ENCODE results near the gene NEK4. TPM values are rescaled to one million over a fixed set of nuclear protein-coding genes. Genes with fewer than 3 reads are reported as not detected.
A peak's percentile ranks its signal among the peaks of the same experiment; 100 is the strongest.

The NEK4 gene
- total RNA-seq, 1 experiment from 2014 or later: 20.5 TPM

- Histone ChIP-seq H3K9me3 (ENCODE audit: low read length) (no peaks in the 10 kb centered on the region), H3K36me3 (ENCODE audit: insufficient read depth, low read length) (peaks cover 48% of the 10 kb centered on the region), H3K9me2 (replicated peaks; ENCODE audit: insufficient read depth, low read length) (no peaks in the 10 kb centered on the region), H3K4me1 (ENCODE audit: low read length) (peaks cover 44% of the 10 kb centered on the region), H3K9ac (ENCODE audit: low read length) (peak within 1 kb of the TSS; percentile 84), H3K79me2 (ENCODE audit: low read length) (peaks cover 88% of the 10 kb centered on the region), H3K4me3 (ENCODE audit: low read length) (peak within 1 kb of the TSS; percentile 88), H3K4me2 (ENCODE audit: low read depth, low read length, poor library complexity, severe bottlenecking) (peak within 1 kb of the TSS; percentile 91), H3K27me3 (ENCODE audit: low read length) (no peaks in the 10 kb centered on the region), H3K27ac (ENCODE audit: low read length) (peak within 1 kb of the TSS; percentile 79), H2AFZ (ENCODE audit: low read length) (no peak within 1 kb of the TSS), H4K20me1 (ENCODE audit: insufficient read depth, low read depth, low read length) (no peaks in the 10 kb centered on the region)
- DNase-seq: peak; percentile 97
These were observed 84.7 kb downstream of the NEK4 start, which contains the start of the genes GNL3 and PBRM1 for GRCh38 chr3:52685709-52686691. GNL3 (plus strand) TSS chr3:52686032; CDS start chr3:52686093, 61 bp downstream. PBRM1 (minus strand) TSS chr3:52685913.

DNA sequence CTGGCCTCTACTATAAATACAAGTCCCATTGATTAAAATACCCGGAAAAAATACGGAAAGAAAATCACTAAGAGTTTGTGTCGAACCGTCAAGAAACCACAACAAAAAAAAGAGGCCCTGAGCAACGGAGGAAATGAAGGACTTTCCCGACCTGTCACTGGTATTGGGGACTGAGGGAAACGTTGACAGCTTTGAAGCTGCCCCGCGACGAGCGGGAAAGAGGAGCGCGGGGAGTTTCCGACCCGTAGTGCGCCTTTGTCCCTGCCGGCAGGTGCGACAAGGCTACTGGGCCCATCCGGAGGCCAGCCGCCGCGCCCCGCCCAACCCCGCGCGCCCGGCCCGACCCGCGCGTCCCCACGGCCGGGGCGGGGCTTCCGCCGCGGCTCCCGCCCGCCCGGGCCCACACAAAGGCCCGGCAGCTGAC is 85.4 kb downstream of the NEK4 start:
- H3K9me2 ChIP-seq (replicated peaks; ENCODE audit: insufficient read depth, low read length): no peaks in the 10 kb centered on the region
- H3K36me3 ChIP-seq (ENCODE audit: insufficient read depth, low read length): peaks cover 43% of the 10 kb centered on the region
- H3K4me3 ChIP-seq (ENCODE audit: low read length): peak overlapping the region; percentile 88
- H3K9ac ChIP-seq (ENCODE audit: low read length): peak overlapping the region; percentile 84
- peaks cover 44% of the 10 kb centered on the region for H3K4me1 ChIP-seq (ENCODE audit: low read length)
- H3K27ac ChIP-seq (ENCODE audit: low read length): peak overlapping the region; percentile 79
- DNase-seq: peak; percentile 92
- no peaks in the 10 kb centered on the region for H3K27me3 ChIP-seq (ENCODE audit: low read length)
- no peaks in the 10 kb centered on the region for H4K20me1 ChIP-seq (ENCODE audit: insufficient read depth, low read depth, low read length)
- no peak overlapping the region for H2AFZ ChIP-seq (ENCODE audit: low read length)
- H3K79me2 ChIP-seq (ENCODE audit: low read length): peaks cover 89% of the 10 kb centered on the region
- H3K9me3 ChIP-seq (ENCODE audit: low read length): no peaks in the 10 kb centered on the region
- H3K4me2 ChIP-seq (ENCODE audit: low read depth, low read length, poor library complexity, severe bottlenecking): peak overlapping the region; percentile 91

GRCh38 chr3:52684184-52684583 is 86.6 kb downstream of the NEK4 start:
- H3K9me2 ChIP-seq (replicated peaks; ENCODE audit: insufficient read depth, low read length): no peaks in the 10 kb centered on the region
- H3K4me2 ChIP-seq (ENCODE audit: low read depth, low read length, poor library complexity, severe bottlenecking): peak overlapping the region; percentile 91
- H3K79me2 ChIP-seq (ENCODE audit: low read length): peaks cover 96% of the 10 kb centered on the region
- no peak overlapping the region for H3K27ac ChIP-seq (ENCODE audit: low read length)
- H3K27me3 ChIP-seq (ENCODE audit: low read length): no peaks in the 10 kb centered on the region
- DNase-seq: no peak
- H3K9me3 ChIP-seq (ENCODE audit: low read length): no peaks in the 10 kb centered on the region
- H4K20me1 ChIP-seq (ENCODE audit: insufficient read depth, low read depth, low read length): no peaks in the 10 kb centered on the region
- no peak overlapping the region for H2AFZ ChIP-seq (ENCODE audit: low read length)
- peak overlapping the region; percentile 88 for H3K4me3 ChIP-seq (ENCODE audit: low read length)
- peaks cover 41% of the 10 kb centered on the region for H3K36me3 ChIP-seq (ENCODE audit: insufficient read depth, low read length)
- peak overlapping the region; percentile 84 for H3K9ac ChIP-seq (ENCODE audit: low read length)
- H3K4me1 ChIP-seq (ENCODE audit: low read length): peaks cover 44% of the 10 kb centered on the region

DNA sequence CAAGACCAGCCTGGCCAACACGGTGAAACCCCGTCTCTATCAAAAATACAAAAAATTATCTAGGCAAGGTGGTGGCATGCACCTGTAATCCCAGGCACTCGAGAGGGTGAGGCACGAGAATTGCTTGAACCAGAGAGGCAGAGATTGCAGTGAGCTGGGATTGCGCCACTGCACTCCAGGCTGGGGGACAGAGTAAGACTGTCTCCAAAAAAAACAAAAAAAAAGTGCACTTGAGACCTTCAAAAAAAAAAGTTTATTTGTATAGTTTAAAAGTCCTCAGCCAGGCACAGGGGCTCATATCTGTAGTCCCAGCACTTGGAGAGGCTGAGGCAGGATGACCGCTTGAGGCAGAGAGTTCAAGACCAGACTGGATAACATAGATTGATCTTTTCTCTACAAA is 87.1 kb downstream of the NEK4 start:
- Histone ChIP-seq H3K9ac (ENCODE audit: low read length) (0 out of 2 replicates have a peak overlapping the region, but pooled peaks have one; percentile 84), H4K20me1 (ENCODE audit: insufficient read depth, low read depth, low read length) (no peaks in the 10 kb centered on the region), H3K4me3 (ENCODE audit: low read length) (no peak overlapping the region), H3K27ac (ENCODE audit: low read length) (no peak overlapping the region), H3K4me1 (ENCODE audit: low read length) (peaks cover 42% of the 10 kb centered on the region), H3K9me2 (replicated peaks; ENCODE audit: insufficient read depth, low read length) (no peaks in the 10 kb centered on the region), H3K9me3 (ENCODE audit: low read length) (no peaks in the 10 kb centered on the region), H3K36me3 (ENCODE audit: insufficient read depth, low read length) (peaks cover 41% of the 10 kb centered on the region), H3K4me2 (ENCODE audit: low read depth, low read length, poor library complexity, severe bottlenecking) (peak overlapping the region; percentile 91), H3K79me2 (ENCODE audit: low read length) (peaks cover 94% of the 10 kb centered on the region), H2AFZ (ENCODE audit: low read length) (no peak overlapping the region), H3K27me3 (ENCODE audit: low read length) (no peaks in the 10 kb centered on the region)
- DNase-seq: no peak

GRCh38 chr3:52682016-52682415 is 88.7 kb downstream of the NEK4 start:
- H3K27me3 ChIP-seq (ENCODE audit: low read length): no peaks in the 10 kb centered on the region
- no peak overlapping the region for H3K27ac ChIP-seq (ENCODE audit: low read length)
- H3K36me3 ChIP-seq (ENCODE audit: insufficient read depth, low read length): peaks cover 35% of the 10 kb centered on the region
- no peak overlapping the region for H3K9ac ChIP-seq (ENCODE audit: low read length)
- no peak overlapping the region for H3K4me2 ChIP-seq (ENCODE audit: low read depth, low read length, poor library complexity, severe bottlenecking)
- H3K79me2 ChIP-seq (ENCODE audit: low read length): peaks cover 85% of the 10 kb centered on the region
- H4K20me1 ChIP-seq (ENCODE audit: insufficient read depth, low read depth, low read length): no peaks in the 10 kb centered on the region
- no peaks in the 10 kb centered on the region for H3K9me3 ChIP-seq (ENCODE audit: low read length)
- peaks cover 26% of the 10 kb centered on the region for H3K4me1 ChIP-seq (ENCODE audit: low read length)
- no peak for DNase-seq
- H3K9me2 ChIP-seq (replicated peaks; ENCODE audit: insufficient read depth, low read length): no peaks in the 10 kb centered on the region
- no peak overlapping the region for H2AFZ ChIP-seq (ENCODE audit: low read length)
- H3K4me3 ChIP-seq (ENCODE audit: low read length): no peak overlapping the region

- Histone ChIP-seq H3K9me3 (ENCODE audit: low read length) (no peaks in the 10 kb centered on the region), H4K20me1 (ENCODE audit: insufficient read depth, low read depth, low read length) (no peaks in the 10 kb centered on the region), H3K4me3 (ENCODE audit: low read length) (no peak overlapping the region), H3K79me2 (ENCODE audit: low read length) (peaks cover 84% of the 10 kb centered on the region), H3K9me2 (replicated peaks; ENCODE audit: insufficient read depth, low read length) (no peaks in the 10 kb centered on the region), H3K9ac (ENCODE audit: low read length) (no peak overlapping the region), H3K4me1 (ENCODE audit: low read length) (peaks cover 23% of the 10 kb centered on the region), H2AFZ (ENCODE audit: low read length) (no peak overlapping the region), H3K4me2 (ENCODE audit: low read depth, low read length, poor library complexity, severe bottlenecking) (no peak overlapping the region), H3K36me3 (ENCODE audit: insufficient read depth, low read length) (peaks cover 31% of the 10 kb centered on the region), H3K27ac (ENCODE audit: low read length) (no peak overlapping the region), H3K27me3 (ENCODE audit: low read length) (no peaks in the 10 kb centered on the region)
- DNase-seq: no peak
These were observed 89.1 kb downstream of the NEK4 start for GRCh38 chr3:52681596-52681995.

DNA sequence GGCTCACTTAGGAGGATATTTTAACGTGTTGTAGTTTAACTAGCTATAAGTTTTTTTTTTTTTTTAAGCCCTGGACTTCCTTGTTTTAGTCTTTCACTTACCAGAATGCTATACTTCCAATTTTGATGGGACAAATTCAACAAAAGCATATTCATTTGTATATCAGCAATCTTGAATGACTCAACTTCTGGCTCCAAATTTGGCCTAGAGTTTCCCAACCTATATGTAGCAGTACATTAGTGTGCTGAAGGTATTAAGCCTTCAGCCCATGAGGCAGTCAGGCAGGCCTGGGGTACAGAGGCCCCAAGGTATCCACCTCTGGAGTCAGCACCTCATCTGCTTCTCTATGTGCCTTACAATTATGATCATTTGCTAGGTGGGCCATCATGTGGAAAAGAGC is 90.9 kb downstream of the NEK4 start:
- Histone ChIP-seq H3K4me2 (ENCODE audit: low read depth, low read length, poor library complexity, severe bottlenecking) (no peak overlapping the region), H3K27ac (ENCODE audit: low read length) (no peak overlapping the region), H3K79me2 (ENCODE audit: low read length) (peaks cover 79% of the 10 kb centered on the region), H3K4me3 (ENCODE audit: low read length) (no peak overlapping the region), H3K36me3 (ENCODE audit: insufficient read depth, low read length) (peaks cover 33% of the 10 kb centered on the region; the same call in 1 of the 2 replicates), H3K9me2 (replicated peaks; ENCODE audit: insufficient read depth, low read length) (no peaks in the 10 kb centered on the region), H4K20me1 (ENCODE audit: insufficient read depth, low read depth, low read length) (no peaks in the 10 kb centered on the region), H3K9me3 (ENCODE audit: low read length) (no peaks in the 10 kb centered on the region), H3K27me3 (ENCODE audit: low read length) (no peaks in the 10 kb centered on the region), H3K4me1 (ENCODE audit: low read length) (peaks cover 22% of the 10 kb centered on the region), H3K9ac (ENCODE audit: low read length) (no peak overlapping the region), H2AFZ (ENCODE audit: low read length) (no peak overlapping the region)
- no peak for DNase-seq

DNA sequence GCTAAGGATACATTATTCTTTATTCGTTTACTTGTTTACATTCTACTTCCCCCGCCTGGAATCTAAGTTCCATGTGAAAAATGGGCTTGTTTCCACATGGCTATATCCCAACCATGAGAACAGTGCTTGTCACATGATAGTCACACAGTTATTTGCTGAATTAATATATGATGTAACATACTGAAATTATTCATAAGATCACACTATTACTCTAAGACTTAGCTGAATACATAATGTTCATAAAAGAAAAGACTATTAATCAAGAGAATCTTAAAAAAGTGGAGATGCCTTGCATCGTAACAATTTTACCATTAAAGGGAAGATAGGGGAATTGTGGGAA is 91.6 kb downstream of the NEK4 start:
- H3K27ac ChIP-seq (ENCODE audit: low read length): no peak overlapping the region
- H3K4me1 ChIP-seq (ENCODE audit: low read length): peaks cover 16% of the 10 kb centered on the region
- peaks cover 74% of the 10 kb centered on the region for H3K79me2 ChIP-seq (ENCODE audit: low read length)
- H3K9me3 ChIP-seq (ENCODE audit: low read length): no peaks in the 10 kb centered on the region
- H2AFZ ChIP-seq (ENCODE audit: low read length): no peak overlapping the region
- H3K9ac ChIP-seq (ENCODE audit: low read length): no peak overlapping the region
- no peak overlapping the region for H3K4me2 ChIP-seq (ENCODE audit: low read depth, low read length, poor library complexity, severe bottlenecking)
- H3K4me3 ChIP-seq (ENCODE audit: low read length): no peak overlapping the region
- H3K36me3 ChIP-seq (ENCODE audit: insufficient read depth, low read length): peaks cover 34% of the 10 kb centered on the region; the same call in 1 of the 2 replicates
- no peaks in the 10 kb centered on the region for H4K20me1 ChIP-seq (ENCODE audit: insufficient read depth, low read depth, low read length)
- no peaks in the 10 kb centered on the region for H3K9me2 ChIP-seq (replicated peaks; ENCODE audit: insufficient read depth, low read length)
- no peaks in the 10 kb centered on the region for H3K27me3 ChIP-seq (ENCODE audit: low read length)
- no peak for DNase-seq
